Measurements from ENCODE around the gene ANTKMT.

- TF ChIP-seq, protein P1, sequence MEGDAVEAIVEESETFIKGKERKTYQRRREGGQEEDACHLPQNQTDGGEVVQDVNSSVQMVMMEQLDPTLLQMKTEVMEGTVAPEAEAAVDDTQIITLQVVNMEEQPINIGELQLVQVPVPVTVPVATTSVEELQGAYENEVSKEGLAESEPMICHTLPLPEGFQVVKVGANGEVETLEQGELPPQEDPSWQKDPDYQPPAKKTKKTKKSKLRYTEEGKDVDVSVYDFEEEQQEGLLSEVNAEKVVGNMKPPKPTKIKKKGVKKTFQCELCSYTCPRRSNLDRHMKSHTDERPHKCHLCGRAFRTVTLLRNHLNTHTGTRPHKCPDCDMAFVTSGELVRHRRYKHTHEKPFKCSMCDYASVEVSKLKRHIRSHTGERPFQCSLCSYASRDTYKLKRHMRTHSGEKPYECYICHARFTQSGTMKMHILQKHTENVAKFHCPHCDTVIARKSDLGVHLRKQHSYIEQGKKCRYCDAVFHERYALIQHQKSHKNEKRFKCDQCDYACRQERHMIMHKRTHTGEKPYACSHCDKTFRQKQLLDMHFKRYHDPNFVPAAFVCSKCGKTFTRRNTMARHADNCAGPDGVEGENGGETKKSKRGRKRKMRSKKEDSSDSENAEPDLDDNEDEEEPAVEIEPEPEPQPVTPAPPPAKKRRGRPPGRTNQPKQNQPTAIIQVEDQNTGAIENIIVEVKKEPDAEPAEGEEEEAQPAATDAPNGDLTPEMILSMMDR (IDR thresholded peaks at IDR 0.05; ENCODE audit: low read depth, low read length), result no peak
- no peak for TF ChIP-seq EZH2phosphoT487 (IDR thresholded peaks at IDR 0.05; ENCODE audit: low read depth)
Measured at GRCh38 chr16:710500-711075, 10.4 kb upstream of the ANTKMT start.

All from OCI-LY3 (cell line).